Measurements from ENCODE around the gene RBM3. TPM values are rescaled to one million over a fixed set of nuclear protein-coding genes. Genes with fewer than 3 reads are reported as not detected.
"Not testable (repeated sequence)": the region's sequence is repeated elsewhere in the genome, so short reads cannot be mapped to it uniquely, and the experiment has no call there.

The RBM3 gene
- 224 to 303 TPM (median 283 TPM) in 3 replicates for total RNA-seq
- long read RNA-seq, transcript RBM3-203 (7 exons, 2,162 nt), result major isoform, 183 of 245 reads
- long read RNA-seq, partial matches to known transcripts, result 10 of 245 reads
- long read RNA-seq, other reads (novel, unspliced or antisense), result 44 of 245 reads

DNA sequence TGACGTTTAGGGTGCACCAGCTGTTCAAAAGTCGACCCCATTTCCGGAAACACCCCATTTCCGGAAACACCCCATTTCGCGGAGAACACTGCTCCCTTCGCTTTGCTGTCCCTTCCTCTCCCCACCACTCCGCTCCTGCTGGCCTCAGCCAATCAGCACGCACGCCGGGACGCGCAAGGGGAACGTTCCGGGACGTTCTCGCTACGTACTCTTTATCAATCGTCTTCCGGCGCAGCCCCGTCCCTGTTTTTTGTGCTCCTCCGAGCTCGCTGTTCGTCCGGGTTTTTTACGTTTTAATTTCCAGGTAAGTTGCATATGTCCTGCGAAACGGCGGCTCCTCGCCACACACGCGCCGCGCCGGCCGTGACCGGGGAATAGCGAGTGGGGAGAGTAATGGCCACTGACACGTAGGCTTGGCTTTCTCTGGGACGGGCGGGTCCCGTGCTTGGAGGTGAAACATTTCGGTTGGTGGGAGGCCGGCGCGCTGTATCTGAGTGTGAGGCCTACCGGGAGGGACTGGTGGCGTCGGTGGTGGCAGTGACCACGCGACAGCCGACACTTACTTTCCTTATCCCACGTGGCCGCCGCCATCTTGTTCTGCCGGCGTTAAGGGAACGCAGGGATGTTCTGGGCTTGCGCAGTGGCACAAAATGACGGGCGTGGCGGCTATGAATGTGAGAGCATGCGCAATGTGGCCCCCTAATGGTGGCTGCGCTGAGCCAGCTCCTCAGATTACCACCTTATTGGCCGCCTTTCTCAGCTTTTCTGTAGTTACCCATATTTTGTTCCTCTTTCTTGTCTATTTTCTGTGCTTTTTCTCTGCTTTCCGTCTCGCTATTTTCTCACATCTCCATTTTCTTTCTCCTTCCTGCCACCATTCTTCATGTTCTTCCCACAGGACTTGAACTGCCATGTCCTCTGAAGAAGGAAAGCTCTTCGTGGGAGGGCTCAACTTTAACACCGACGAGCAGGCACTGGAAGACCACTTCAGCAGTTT, at the start of gene RBM3:
Gene RBM3 (plus strand): TSS at position 215 of the 997 bp plus-strand sequence. CDS start 697 bp downstream, at position 912.
- DNase-seq (ENCODE audit: low spot score), result peak; percentile 97
- peaks cover 29% of the 10 kb centered on the region for H3K4me1 Mint-ChIP-seq (ENCODE audit: low read depth)
- H3K36me3 Mint-ChIP-seq (ENCODE audit: low read depth), result peaks cover 20% of the 10 kb centered on the region

GRCh38 chrX:48525853-48526252, 48.4 kb upstream of the RBM3 start:
- not testable (repeated sequence) for H3K36me3 Mint-ChIP-seq (ENCODE audit: low read depth); H3K27ac Mint-ChIP-seq (ENCODE audit: unreplicated experiment); H3K9me3 Mint-ChIP-seq (ENCODE audit: low read depth); H3K27me3 Mint-ChIP-seq (ENCODE audit: low read depth); H3K4me1 Mint-ChIP-seq (ENCODE audit: low read depth); DNase-seq (ENCODE audit: low spot score); H3K4me3 Mint-ChIP-seq (ENCODE audit: unreplicated experiment)

More for the DNA sequence above, at the start of gene RBM3:
- Mint-ChIP-seq H3K27ac (ENCODE audit: unreplicated experiment) (peak within 1 kb of the TSS; percentile 100), H3K27me3 (ENCODE audit: low read depth) (no peaks in the 10 kb centered on the region), H3K9me3 (ENCODE audit: low read depth) (no peaks in the 10 kb centered on the region), H3K4me3 (ENCODE audit: unreplicated experiment) (peak within 1 kb of the TSS; percentile 98)
- peak; percentile 67 for TF ChIP-seq CTCF (IDR thresholded peaks at IDR 0.05)

GRCh38 chrX:48530736-48531135, 43.5 kb upstream of the RBM3 start:
- TF ChIP-seq CTCF (IDR thresholded peaks at IDR 0.05), result no peak
- peaks cover 10% of the 10 kb centered on the region for H3K9me3 Mint-ChIP-seq (ENCODE audit: low read depth)
- no peak overlapping the region for H3K4me3 Mint-ChIP-seq (ENCODE audit: unreplicated experiment)
- H3K4me1 Mint-ChIP-seq (ENCODE audit: low read depth), result peaks cover 8% of the 10 kb centered on the region
- H3K27ac Mint-ChIP-seq (ENCODE audit: unreplicated experiment), result peak overlapping the region; percentile 67
- peaks cover 6% of the 10 kb centered on the region for H3K36me3 Mint-ChIP-seq (ENCODE audit: low read depth)
- DNase-seq (ENCODE audit: low spot score), result no peak
- no peaks in the 10 kb centered on the region for H3K27me3 Mint-ChIP-seq (ENCODE audit: low read depth)

DNA sequence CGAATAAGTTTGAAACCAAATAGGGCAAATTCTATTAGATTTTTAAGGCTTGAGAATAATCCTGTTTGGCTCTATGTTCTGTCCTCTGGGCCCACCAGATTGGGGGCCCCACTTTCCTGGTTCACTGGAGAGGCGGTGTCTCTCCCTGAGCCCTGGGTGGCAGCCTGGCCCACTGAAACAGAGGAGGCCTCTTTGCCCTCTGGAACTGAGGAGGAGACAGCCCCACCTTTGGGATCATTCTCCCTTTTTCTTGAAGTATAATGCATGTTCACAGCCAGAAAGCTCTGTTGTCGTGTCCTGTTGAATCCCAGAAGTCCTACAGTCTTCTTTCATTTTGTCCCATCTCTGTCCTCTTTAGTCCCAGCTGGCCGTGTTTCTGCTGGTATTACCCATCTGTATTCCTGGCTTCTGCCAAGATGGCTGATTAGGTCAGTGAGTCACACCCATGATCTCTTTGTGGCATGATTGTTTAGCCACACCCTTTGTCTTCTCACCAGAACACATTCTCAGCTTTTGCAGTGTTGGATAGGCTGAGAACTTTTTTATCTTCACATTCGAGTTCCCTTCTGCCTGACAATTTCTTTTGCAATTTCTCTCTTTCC, 42.8 kb upstream of the RBM3 start:
- Mint-ChIP-seq H3K4me1 (ENCODE audit: low read depth) (peaks cover 8% of the 10 kb centered on the region), H3K27ac (ENCODE audit: unreplicated experiment) (peak overlapping the region; percentile 67), H3K4me3 (ENCODE audit: unreplicated experiment) (no peak overlapping the region), H3K36me3 (ENCODE audit: low read depth) (peaks cover 6% of the 10 kb centered on the region), H3K9me3 (ENCODE audit: low read depth) (peaks cover 10% of the 10 kb centered on the region), H3K27me3 (ENCODE audit: low read depth) (no peaks in the 10 kb centered on the region)
- TF ChIP-seq CTCF (IDR thresholded peaks at IDR 0.05), result no peak
- DNase-seq (ENCODE audit: low spot score), result no peak

- Mint-ChIP-seq H3K27ac (ENCODE audit: unreplicated experiment) (peak overlapping the region; percentile 67), H3K27me3 (ENCODE audit: low read depth) (no peaks in the 10 kb centered on the region), H3K9me3 (ENCODE audit: low read depth) (peaks cover 10% of the 10 kb centered on the region), H3K4me1 (ENCODE audit: low read depth) (peaks cover 8% of the 10 kb centered on the region), H3K36me3 (ENCODE audit: low read depth) (peaks cover 6% of the 10 kb centered on the region), H3K4me3 (ENCODE audit: unreplicated experiment) (no peak overlapping the region)
- TF ChIP-seq CTCF (IDR thresholded peaks at IDR 0.05), result no peak
- DNase-seq (ENCODE audit: low spot score), result no peak
These were observed 42.1 kb upstream of the RBM3 start for GRCh38 chrX:48532161-48532560.
